Stimulated activated CD4-positive, alpha-beta T cell treated with anti-CD3 and anti-CD28 coated beads, Interleukin-4, amount 100 ng/mL, for 1 hour (primary cell): ENCODE results near the gene SNX6.
A peak's percentile ranks its signal among the peaks of the same experiment; 100 is the strongest.
"Not testable (repeated sequence)": the region's sequence is repeated elsewhere in the genome, so short reads cannot be mapped to it uniquely, and the experiment has no call there.

ENCODE experiments used
- DNase-seq: peaks from one replicate; pipeline ENCODE4 v3.0.0-alpha.2; 2020

Gene SNX6

DNA sequence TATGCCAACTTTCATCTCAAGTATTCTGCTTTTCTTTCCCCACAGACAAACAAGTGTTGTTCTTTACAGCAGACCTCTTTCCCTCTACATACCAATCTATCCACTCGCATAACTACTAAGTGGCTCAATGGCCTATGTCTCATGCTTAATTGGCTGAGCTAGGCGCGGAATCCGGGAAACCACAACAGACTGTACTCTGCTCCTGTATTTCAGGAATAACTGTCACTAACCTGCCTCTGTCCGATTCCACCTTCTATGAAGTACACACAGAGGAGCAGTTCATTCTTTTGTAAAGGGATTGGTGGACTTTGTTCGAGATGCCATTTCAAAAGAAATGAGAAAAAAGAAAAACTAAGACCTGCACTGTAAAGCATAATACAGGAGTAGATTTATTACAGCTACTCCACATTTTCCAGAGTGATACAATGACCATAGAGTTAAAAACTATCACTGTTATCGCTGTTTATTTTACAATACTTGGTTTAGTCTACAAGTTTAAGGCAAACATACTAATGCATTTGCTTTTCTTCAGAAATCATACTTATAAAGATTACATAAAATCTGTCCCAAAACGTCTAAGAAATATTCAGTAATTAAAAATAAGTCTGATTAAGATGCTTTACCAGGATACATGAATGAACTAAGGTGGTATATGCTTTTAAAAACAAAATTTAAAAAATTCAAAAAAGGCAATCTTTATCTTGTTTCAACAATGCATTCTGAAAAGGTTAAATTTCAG, 67.7 kb downstream of the SNX6 start:
- not testable (repeated sequence) for DNase-seq

DNA sequence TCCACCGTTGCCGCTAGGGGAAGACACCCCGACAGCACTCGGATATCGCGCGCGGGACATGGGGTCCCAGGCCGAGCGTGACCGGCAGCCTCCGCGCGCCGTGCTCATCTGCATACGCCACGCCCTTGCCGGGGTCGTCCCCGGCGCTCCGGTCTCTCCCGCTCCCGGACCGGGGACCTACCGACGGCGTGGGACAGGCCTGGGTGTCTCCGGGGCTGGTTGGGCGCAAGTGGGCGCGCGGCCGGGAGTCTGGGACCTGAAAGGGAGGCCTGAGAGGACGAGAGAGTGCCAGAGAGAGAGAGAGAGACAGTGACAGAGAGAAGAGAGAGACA, 73.5 kb downstream of the SNX6 start:
- not testable (repeated sequence) for DNase-seq

DNA sequence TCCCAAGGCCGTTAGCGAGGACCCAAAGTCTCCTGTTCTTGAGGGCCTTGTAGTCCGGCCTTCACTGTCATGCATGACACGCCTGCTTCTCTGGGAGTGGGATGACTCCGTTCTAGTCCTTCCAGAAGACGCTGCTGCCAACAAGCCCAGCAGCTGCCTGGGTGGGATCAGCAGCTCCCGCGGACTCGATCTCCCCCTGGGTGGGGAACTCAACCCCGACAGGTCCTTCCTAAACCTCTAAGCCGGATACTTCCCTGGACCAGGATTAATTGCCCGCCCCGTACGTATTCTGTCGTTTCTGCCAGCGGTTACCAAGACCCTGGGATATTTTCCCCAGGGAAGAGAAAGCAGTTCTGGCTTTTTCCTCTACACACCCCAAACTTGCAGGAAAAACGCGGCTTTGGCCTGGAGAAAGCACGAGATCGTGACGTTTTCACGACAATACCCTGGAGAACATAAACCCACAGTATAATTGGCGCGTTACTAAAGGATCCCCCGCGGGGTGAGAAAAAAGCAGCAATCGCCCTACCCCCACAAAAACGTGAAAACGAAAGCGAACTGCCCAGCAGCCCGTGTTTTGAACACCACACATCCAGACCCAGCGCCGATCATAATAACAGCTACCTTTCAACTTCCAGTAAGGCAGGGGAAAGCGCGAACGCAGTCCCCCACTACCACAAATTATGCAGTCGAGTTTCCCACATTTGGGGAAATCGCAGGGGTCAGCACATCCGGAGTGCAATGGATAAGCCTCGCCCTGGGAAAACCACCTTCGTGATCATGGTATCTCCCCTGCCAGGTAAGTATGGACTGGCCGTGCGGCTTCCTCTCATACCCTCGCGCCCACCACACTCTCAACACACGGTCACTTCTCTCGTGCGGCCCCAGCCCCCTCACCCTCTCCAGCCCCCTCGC, 74.1 kb downstream of the SNX6 start:
- DNase-seq = not testable (repeated sequence)

DNA sequence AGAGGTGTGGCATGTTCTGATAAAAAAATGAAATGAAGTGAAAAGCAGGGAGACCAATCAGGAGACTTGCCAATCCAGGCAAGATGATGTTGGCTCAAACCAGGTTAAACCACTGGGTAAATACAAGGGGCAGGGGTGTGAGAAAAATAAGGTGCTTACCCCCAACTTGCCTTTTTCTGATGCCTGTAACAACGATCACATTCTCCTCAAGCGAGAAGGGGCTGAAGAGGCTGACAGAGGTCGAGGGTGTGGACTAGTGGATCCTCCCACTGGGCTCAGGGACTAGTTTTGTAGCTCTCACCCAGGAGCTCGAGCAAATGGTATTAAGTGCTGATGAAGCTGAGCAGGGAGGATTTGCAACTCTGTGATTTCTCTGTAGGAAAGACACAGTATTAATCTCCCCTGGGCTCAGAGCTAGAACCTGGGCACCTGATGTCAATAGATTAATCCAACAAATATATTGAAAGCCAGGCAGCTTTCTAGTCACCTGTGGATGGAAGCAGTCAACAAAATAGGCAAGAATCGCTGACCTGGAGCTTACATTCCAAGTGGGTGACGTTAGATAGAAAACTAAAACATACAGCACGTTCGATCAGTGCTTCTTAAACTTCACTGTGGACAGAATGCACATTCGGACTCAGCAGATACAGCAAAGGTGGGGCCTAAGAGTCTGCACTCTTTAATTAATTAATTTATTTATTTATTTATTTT, 75.3 kb downstream of the SNX6 start:
- DNase-seq = no peak

DNA sequence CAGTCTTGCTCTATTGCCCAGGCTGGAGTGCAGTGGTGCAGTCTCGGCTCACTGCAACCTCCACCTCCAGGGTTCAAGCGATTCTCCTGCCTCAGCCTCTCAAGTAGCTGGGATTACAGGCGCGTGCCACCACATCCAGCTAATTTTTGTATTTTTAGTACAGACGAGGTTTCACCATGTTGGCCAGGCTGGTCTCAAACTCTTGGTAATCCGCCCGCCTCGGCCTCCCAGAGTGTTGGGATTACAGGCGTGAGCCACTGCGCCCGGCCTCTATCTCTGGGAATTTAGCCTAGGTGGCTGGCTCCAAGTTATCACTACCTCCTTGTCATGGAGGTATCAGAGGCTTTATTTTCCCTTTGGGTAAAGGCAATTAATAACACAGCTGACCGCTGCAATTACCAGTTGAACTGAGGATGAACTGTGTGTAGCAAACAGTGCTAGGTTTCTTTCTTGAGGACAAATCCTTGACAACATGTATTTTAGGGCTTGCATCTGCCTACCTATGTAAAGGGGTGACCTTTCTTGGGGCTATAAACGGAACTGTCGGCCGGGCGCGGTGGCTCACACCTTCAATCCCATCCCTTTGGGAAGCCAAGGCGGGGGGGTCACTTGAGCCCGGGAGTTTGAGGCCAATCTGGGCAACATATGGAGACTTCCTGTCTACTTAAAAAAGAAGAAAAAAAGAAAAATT, 80.5 kb downstream of the SNX6 start:
- DNase-seq = not testable (repeated sequence)

DNA sequence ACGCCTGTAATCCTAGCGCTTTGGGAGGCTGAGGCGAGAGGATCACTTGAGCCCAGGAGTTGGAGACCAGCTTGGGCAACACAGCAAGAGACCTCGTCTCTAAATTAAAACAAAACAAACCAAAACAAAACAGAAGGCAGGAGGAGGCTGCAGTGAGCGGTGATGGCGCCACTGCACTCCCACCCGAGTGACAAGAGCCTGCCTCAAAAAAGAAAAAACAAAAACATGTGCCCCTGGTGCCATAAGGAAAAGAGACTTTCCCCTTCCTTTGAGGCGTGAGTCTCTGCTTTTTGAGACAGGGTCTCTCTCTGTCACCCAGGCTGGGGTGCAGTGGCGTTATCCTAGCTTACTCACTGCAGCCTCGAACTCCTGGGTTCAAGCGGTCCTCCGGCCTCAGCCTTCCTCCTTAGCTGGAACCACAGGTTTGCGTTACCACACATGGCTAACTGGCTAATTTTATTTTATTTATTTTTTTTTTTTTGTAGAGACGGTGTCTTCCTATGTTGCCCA, 81.4 kb downstream of the SNX6 start:
- DNase-seq = no peak

DNA sequence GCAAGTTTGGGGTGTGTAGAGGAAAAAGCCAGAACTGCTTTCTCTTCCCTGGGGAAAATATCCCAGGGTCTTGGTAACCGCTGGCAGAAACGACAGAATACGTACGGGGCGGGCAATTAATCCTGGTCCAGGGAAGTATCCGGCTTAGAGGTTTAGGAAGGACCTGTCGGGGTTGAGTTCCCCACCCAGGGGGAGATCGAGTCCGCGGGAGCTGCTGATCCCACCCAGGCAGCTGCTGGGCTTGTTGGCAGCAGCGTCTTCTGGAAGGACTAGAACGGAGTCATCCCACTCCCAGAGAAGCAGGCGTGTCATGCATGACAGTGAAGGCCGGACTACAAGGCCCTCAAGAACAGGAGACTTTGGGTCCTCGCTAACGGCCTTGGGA, 82.8 kb downstream of the SNX6 start:
- not testable (repeated sequence) for DNase-seq

DNA sequence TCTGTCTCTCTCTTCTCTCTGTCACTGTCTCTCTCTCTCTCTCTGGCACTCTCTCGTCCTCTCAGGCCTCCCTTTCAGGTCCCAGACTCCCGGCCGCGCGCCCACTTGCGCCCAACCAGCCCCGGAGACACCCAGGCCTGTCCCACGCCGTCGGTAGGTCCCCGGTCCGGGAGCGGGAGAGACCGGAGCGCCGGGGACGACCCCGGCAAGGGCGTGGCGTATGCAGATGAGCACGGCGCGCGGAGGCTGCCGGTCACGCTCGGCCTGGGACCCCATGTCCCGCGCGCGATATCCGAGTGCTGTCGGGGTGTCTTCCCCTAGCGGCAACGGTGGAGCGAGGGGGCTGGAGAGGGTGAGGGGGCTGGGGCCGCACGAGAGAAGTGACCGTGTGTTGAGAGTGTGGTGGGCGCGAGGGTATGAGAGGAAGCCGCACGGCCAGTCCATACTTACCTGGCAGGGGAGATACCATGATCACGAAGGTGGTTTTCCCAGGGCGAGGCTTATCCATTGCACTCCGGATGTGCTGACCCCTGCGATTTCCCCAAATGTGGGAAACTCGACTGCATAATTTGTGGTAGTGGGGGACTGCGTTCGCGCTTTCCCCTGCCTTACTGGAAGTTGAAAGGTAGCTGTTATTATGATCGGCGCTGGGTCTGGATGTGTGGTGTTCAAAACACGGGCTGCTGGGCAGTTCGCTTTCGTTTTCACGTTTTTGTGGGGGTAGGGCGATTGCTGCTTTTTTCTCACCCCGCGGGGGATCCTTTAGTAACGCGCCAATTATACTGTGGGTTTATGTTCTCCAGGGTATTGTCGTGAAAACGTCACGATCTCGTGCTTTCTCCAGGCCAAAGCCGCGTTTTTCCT, 83.4 kb downstream of the SNX6 start:
- DNase-seq = not testable (repeated sequence)

DNA sequence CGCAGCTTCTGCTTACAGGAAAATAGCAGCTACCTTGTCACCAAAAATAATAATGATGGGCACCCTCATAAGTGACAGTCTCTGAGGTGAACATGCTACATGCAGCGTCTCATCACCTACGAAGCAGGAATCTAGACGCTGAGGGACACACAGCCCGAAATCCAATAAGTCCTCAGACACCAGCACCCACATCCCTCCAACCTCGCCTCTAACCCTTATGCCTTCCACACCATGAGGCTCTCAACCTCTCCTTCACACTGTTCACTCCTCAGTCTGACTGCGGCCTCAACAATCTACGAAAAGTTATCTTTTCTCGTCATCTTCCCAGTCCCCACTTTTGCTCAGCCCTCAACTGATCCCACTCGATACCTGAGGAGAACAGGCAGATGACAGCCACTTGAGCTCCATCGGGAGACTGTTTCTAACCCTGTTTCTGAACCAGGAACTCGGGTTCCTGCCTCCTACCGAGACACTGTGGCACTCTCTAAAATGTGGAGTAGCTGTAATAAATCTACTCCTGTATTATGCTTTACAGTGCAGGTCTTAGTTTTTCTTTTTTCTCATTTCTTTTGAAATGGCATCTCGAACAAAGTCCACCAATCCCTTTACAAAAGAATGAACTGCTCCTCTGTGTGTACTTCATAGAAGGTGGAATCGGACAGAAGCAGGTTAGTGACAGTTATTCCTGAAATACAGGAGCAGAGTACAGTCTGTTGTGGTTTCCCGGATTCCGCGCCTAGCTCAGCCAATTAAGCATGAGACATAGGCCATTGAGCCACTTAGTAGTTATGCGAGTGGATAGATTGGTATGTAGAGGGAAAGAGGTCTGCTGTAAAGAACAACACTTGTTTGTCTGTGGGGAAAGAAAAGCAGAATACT, 89.5 kb downstream of the SNX6 start:
- not testable (repeated sequence) for DNase-seq

DNA sequence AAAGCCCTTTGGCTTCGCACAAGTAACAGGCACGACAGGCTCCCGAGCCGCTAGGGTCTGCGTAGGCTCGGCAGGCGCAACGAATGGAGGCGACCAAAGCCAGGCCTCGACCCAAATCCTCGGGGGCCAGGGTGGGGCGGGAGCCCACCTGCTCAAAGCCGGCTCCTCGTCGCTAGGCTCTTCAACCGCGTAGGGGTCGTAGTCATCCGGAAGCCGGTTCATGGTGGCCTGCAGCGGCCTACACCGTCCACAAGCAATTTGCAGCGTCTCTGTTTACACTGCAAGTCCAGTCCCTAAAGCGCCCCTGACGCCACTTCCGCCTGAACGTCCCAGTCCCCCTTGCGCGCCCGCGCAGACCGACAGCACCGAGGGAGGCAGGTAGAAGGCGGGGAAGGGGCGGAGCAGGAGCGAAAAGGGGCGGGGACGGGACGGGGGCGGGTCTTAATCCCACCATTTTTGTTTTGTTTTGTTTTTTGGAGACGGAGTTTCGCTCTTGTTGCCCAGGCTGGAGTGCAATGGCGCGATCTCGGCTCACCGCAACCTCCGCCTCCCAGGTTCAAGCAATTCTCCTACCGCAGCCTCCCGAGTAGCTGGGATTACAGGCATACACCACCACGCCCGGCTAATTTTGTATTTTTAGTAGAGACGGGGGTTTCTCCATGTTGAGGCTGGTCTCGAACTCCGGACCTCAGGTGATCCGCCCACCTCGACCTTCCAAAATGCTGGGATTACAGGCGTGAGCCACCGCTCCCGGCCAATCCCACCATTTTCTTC, 90.4 kb downstream of the SNX6 start, which contains the start of gene EAPP:
TSS of gene EAPP (minus strand) at position 295 of the 774 bp plus-strand sequence. CDS start at position 222, 73 bp downstream.
- DNase-seq = peak; percentile 93

DNA sequence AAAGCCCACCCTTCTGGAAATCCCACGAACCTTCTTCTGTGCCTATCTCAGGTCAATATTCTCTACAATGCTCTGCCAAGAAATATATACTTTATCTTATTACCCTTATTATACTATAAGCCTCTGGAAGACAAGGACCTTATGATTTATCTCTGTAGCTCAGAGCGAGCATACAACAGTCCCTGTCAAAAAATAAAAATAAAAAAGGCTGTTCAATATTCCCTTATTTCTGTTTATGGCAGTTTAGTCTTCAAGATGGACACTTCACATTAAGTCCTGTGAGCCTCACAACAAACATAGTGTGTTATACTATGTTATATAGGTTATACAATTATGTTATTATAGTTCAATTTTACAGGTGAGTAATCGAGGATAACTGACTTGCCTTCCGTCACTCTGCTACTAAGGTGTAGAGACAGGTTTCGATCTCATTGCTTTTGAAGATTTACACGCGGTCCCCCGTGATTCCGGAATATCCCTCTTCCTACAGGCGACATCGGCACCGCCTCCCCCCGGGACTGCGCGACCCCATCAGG, 91.0 kb downstream of the SNX6 start:
- DNase-seq = no peak

DNA sequence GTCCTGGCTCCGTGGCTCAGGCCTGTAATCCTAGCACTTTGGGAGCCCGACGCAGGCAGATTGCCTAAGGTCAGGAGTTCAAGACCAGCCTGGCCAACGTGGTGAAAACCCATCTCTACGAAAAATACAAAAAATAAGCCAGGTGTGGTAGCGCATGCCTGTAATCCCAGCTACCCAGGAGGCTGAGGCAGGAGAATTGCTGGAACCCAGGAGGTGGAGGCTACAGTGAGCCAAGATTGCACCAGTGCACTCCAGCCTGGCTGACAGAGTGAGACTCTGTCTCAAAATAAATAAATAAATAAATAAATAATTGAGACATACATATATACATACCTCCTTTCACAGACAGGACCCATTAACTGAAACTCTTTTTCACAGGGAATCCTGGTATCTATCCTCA, 91.9 kb downstream of the SNX6 start:
- not testable (repeated sequence) for DNase-seq

DNA sequence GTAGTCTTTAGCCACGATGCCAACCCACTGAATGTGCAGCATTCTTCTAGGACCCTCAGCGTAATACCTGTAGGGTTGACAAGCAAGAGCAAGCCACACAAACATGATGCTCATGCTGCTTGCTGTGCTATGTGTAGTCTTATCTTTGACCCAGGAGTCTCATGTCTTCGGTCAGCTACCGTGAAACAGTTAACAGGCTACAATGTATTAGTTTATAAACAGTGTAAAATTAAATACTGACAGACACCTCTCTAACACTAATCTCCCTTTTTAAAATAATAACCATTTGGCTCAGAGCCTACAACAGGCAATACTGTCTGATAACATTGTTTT, 92.3 kb downstream of the SNX6 start:
- DNase-seq = no peak

DNA sequence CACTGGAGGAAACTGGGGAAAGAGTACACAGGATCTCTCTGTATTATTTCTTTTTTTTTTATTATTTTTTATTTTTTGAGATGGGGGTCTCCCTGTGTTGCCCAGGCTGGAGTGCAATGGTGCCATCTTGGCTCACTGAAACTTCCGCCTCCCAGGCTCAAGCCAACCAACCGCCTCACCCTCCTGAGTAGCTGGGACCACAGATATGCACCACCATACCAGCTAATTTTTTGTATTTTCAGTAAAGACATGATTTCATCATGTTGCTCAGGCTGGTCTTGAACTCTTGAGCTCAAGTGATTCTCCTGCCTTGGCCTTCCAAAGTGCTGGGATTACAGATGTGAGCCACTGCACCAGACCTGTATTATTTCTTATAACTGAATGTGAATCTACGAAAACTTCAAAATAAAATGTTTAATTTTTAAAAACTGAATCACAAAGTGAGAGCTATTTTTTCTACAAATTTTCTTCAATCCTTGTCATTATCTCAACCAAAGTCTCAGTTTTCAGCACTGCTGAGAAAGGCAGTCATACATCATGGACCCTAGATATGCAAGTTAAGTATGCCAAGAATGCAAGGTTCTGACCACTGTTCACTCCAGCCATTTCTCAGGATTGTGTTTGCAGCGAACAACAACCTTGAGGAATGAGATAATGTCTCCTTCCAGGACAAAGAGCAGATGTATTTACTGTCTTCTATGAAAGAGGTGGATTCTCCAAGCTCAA, 92.8 kb downstream of the SNX6 start:
- DNase-seq = no peak

DNA sequence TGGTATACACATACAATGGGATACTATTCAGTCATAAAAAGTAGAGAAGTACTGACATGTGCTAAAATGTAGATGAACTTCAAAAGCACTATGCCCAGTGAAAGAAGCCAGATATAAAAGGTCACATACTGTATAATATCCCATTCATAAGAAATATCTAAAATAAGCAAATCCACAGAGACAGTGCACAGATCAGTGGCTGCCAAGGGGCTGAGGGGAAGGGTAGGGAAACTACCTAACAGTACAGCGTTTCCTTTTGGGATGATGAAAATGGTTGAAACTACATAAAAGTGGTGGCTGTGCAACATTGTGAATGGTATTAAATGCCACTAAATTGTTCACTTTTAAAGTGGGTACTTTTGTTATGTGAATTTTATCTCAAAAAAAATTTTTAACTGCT, 102.4 kb downstream of the SNX6 start:
- DNase-seq = no peak

DNA sequence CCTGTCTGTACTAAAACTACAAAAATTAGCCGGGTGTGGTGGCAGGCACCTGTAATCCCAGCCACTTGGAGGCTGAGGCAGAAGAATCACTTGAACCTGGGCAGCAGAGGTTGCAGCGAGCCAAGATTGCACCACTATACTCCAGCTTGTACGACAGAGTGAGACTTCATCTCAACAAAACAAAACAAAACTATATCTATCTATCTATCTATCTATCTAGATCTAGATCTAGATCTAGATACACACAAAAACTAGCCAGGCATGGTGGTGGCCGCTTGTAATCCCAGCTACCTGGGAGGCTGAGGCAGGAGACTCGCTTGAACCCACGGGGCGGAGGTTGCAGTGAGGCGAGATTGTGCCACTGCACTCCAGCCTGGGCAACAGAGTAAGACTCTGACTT, 105.7 kb downstream of the SNX6 start:
- not testable (repeated sequence) for DNase-seq

DNA sequence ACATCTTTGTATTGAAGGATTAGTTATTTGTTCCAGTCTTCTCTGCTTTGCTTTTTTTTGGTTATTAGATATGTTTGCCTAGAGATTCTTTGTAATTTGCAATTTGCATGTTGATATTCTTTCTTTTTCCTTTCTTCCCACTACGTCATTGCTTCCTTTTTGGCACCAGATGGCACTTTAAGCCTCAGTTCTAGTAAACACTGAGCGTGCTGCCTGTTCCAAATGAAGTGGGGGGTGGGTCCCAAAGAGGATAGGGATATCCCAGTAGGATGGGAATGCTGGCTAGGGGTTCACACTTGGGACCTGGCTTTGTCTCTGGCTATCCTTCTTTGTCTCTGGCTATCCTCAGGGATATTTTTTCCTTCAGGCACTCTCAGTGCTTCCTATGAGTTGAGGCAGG, 107.5 kb downstream of the SNX6 start:
- DNase-seq = no peak

DNA sequence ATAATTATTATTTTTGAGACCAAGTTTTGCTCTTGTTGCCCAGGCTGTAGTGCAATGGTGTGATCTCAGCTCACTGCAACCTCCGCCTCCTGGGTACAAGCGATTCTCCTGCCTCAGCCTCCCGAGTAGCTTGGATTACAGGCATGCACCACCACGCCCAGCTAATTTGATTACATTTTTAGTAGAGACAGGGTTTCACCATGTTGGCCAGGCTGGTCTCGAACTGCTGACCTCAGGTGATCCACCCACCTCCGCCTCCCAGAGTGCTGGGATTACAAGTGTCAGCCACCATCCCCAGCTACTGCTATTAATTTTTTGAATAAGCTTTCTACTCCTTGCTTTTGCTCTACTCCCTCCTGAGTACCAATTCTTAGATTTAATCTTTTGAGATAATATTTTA, 108.9 kb downstream of the SNX6 start:
- not testable (repeated sequence) for DNase-seq
